CD14-positive monocyte (primary cell): ENCODE measurements around the gene DENND1A. TPM values are rescaled to one million over a fixed set of nuclear protein-coding genes. Genes with fewer than 3 reads are reported as not detected.
"Not testable (repeated sequence)": the region's sequence is repeated elsewhere in the genome, so short reads cannot be mapped to it uniquely, and the experiment has no call there.

Source experiments
- DNase-seq, 3 donors: peaks; one replicate each; pipeline ENCODE4 v3.0.0-alpha.2; 2011 to 2022
- H2AFZ ChIP-seq: 2 replicates; pipeline ENCODE4 v1.6.0; 2012; ENCODE audit warnings: mild to moderate bottlenecking, low read depth, low read length, inconsistent platforms; ENCODE audit not compliant: insufficient read depth, poor library complexity, severe bottlenecking
- H3K27ac ChIP-seq, 2 donors: 1 replicate in 1 of 2; 2 replicates in 1 of 2; pipeline ENCODE4 v1.5.1; 2012 to 2013; ENCODE audit warnings: low read length in 2 of 2, control low read depth in 1 of 2, inconsistent platforms in 1 of 2, low read depth in 1 of 2, mild to moderate bottlenecking in 1 of 2
- H3K27me3 ChIP-seq, 2 donors: one replicate each; pipeline versions ENCODE4 v1.6.0 to v1.6.1; 2011 to 2013; ENCODE audit warnings: low read length in 2 of 2; ENCODE audit not compliant: control insufficient read depth in 2 of 2, insufficient read depth in 2 of 2
- H3K36me3 ChIP-seq, 2 donors: replicated peaks in 1 of 2; 1 replicate in 1 of 2; 2 replicates in 1 of 2; pipeline versions ENCODE4 v1.5.1 to v1.6.1; 2012 to 2013; ENCODE audit warnings: low read length in 2 of 2, control low read depth in 1 of 2, inconsistent platforms in 1 of 2, mild to moderate bottlenecking in 1 of 2; ENCODE audit not compliant: insufficient read depth in 2 of 2, control insufficient read depth in 1 of 2
- H3K4me1 ChIP-seq, 2 donors: 1 replicate in 1 of 2; 2 replicates in 1 of 2; pipeline versions ENCODE4 v1.5.1 to v1.6.1; 2012 to 2013; ENCODE audit warnings: low read length in 2 of 2, control low read depth in 1 of 2, inconsistent platforms in 1 of 2, mild to moderate bottlenecking in 1 of 2, moderate library complexity in 1 of 2; ENCODE audit not compliant: insufficient read depth in 2 of 2, control insufficient read depth in 1 of 2
- H3K4me2 ChIP-seq: replicated peaks from 2 replicates; pipeline ENCODE3; 2012; ENCODE audit warnings: low read length, moderate library complexity, mild to moderate bottlenecking; ENCODE audit not compliant: poor library complexity, severe bottlenecking; ENCODE audit errors: extremely low read depth
- H3K4me3 ChIP-seq, 3 experiments: fragments of 200-600 bp in 1 of 3; sonication (generic) in 1 of 3; replicated peaks in 1 of 3; 1 replicate in 2 of 3; 2 replicates in 1 of 3; pipeline ENCODE4 v1.5.1; 2011 to 2013; ENCODE audit warnings: low read length in 3 of 3, mild to moderate bottlenecking in 3 of 3, control low read depth in 2 of 3, low read depth in 2 of 3, inconsistent platforms in 1 of 3, moderate library complexity in 1 of 3
- H3K79me2 ChIP-seq: 2 replicates; pipeline ENCODE4 v1.6.0; 2012; ENCODE audit warnings: mild to moderate bottlenecking, control low read depth, inconsistent platforms, low read length, moderate library complexity; ENCODE audit not compliant: insufficient read depth
- H3K9ac ChIP-seq: 2 replicates; pipeline ENCODE4 v1.6.0; 2017; ENCODE audit warnings: low read length, mild to moderate bottlenecking; ENCODE audit not compliant: insufficient read depth, poor library complexity, severe bottlenecking
- H3K9me3 ChIP-seq, 2 donors: replicated peaks in 1 of 2; 1 replicate in 1 of 2; 2 replicates in 1 of 2; pipeline versions ENCODE4 v1.5.1 to v1.6.1; 2012 to 2013; ENCODE audit warnings: low read length in 2 of 2, control low read depth in 1 of 2; ENCODE audit not compliant: control insufficient read depth in 1 of 2, insufficient read depth in 1 of 2
- H4K20me1 ChIP-seq: 2 replicates; pipeline ENCODE4 v1.6.0; 2012; ENCODE audit warnings: mild to moderate bottlenecking, low read length, control low read depth, moderate library complexity; ENCODE audit not compliant: insufficient read depth
- H3K27ac Mint-ChIP-seq, 7 donors: one replicate each; pipeline ENCODE4 v1.8.0; 2020; ENCODE audit warnings: mild to moderate bottlenecking in 7 of 7, mixed read lengths in 7 of 7, moderate library complexity in 6 of 7, inconsistent platforms in 2 of 7
- H3K27me3 Mint-ChIP-seq, 3 donors: one replicate each; pipeline ENCODE4 v1.8.0; 2021 to 2022; ENCODE audit warnings: low read depth in 3 of 3, mild to moderate bottlenecking in 3 of 3, mixed read lengths in 3 of 3, moderate library complexity in 3 of 3, inconsistent platforms in 1 of 3
- H3K36me3 Mint-ChIP-seq, 2 donors: one replicate each; pipeline ENCODE4 v1.8.0; 2020; ENCODE audit warnings: mixed read lengths in 2 of 2, inconsistent platforms in 1 of 2, mild to moderate bottlenecking in 1 of 2
- H3K4me1 Mint-ChIP-seq: one replicate; pipeline ENCODE4 v1.8.0; 2020; ENCODE audit warnings: mild to moderate bottlenecking, mixed read lengths
- H3K4me3 Mint-ChIP-seq, 2 donors: one replicate each; pipeline ENCODE4 v1.8.0; 2020; ENCODE audit warnings: mild to moderate bottlenecking in 2 of 2, mixed read lengths in 2 of 2, moderate library complexity in 1 of 2
- H3K9me3 Mint-ChIP-seq, 7 donors: one replicate each; pipeline ENCODE4 v1.8.0; 2020 to 2022; ENCODE audit warnings: mixed read lengths in 7 of 7, mild to moderate bottlenecking in 6 of 7, moderate library complexity in 6 of 7, inconsistent platforms in 2 of 7
- CTCF ChIP-seq: fragments of 200-600 bp; IDR thresholded peaks from one replicate; pipeline ENCODE4 v1.8.0; 2022; ENCODE audit warnings: antibody characterized with exemption, mild to moderate bottlenecking
- WGBS: methylation state at CpG from one replicate; pipeline ENCODE4 v1.1.5; 2013; ENCODE audit warnings: missing lambda C conversion rate; ENCODE audit not compliant: insufficient coverage; 5-methylcytosine and 5-hydroxymethylcytosine counted together
- intact Hi-C, 2 donors: fragments of 100-400 bp; cut with micrococcal nuclease; formaldehyde crosslinking; loops; one replicate each; pipeline versions ENCODE4 v1.15.0 to v1.15.1; 2023
- polyA plus RNA-seq, 3 donors: library from polyadenylated mRNA; depleted of rRNA in 1 of 3; unstranded in 2 of 3; stranded (reverse) in 1 of 3; fragments of 300-500 nt in 2 of 3; fragments of >200 nt in 1 of 3; fragmentation: Illumina TruSeq in 2 of 3; gene quantifications; 1 replicate in 2 of 3; 2 replicates in 1 of 3; pipeline ENCODE4 v1.2.3, GENCODE V29; 2012 to 2021

DENND1A gene
- polyA plus RNA-seq, 3 donors = 24.8 to 73.0 (median 29.4) TPM

GRCh38 chr9:123945532-123945931 lies 15.6 kb upstream of the DENND1A start:
- Histone ChIP-seq H3K4me3 (no peak overlapping the region), H3K36me3 (no peaks in the 10 kb centered on the region), H3K9me3 (no peaks in the 10 kb centered on the region), H3K27me3 (no peaks in the 10 kb centered on the region), H3K4me2 (no peak overlapping the region), H3K27ac (no peak overlapping the region), H3K4me1 (no peaks in the 10 kb centered on the region), H3K9ac (no peak overlapping the region), H2AFZ (no peak overlapping the region), H3K79me2 (no peaks in the 10 kb centered on the region), H4K20me1 (no peaks in the 10 kb centered on the region)
- intact Hi-C loops = no loop called here
- no peaks in the 10 kb centered on the region for H3K4me1 Mint-ChIP-seq
- WGBS = 89% methylated on average over 8 of the region's 12 CpGs
- H3K36me3 Mint-ChIP-seq = no peaks in the 10 kb centered on the region
- H3K27ac Mint-ChIP-seq = no peak overlapping the region
- H3K4me3 Mint-ChIP-seq = no peak overlapping the region
- peaks cover 4 to 8% (median 4%) of the 10 kb centered on the region in 3 donors for H3K27me3 Mint-ChIP-seq
- DNase-seq = no peak
- no peak for TF ChIP-seq CTCF
- H3K9me3 Mint-ChIP-seq = peaks cover 0 to 4% (median 0%) of the 10 kb centered on the region in 7 donors

- not testable (repeated sequence) for H3K27me3 Mint-ChIP-seq
Measured at GRCh38 chr9:123944464-123944863, 14.5 kb upstream of the DENND1A start.

More at GRCh38 chr9:123944464-123944863, 14.5 kb upstream of the DENND1A start:
- H3K4me1 ChIP-seq, H3K27me3 ChIP-seq, DNase-seq, H3K4me3 Mint-ChIP-seq, H3K36me3 ChIP-seq, H3K9ac ChIP-seq, H3K4me1 Mint-ChIP-seq, H3K9me3 Mint-ChIP-seq, H3K9me3 ChIP-seq, H3K79me2 ChIP-seq, intact Hi-C loops, H2AFZ ChIP-seq, H4K20me1 ChIP-seq, H3K4me3 ChIP-seq, H3K27ac ChIP-seq, H3K4me2 ChIP-seq, H3K36me3 Mint-ChIP-seq: not testable (repeated sequence)
- 100% methylated on average over 3 of the region's 8 CpGs for WGBS
- peak overlapping the region in 1 of 7 donors; percentile 38 for H3K27ac Mint-ChIP-seq
